Superior temporal gyrus (tissue), 1 donor: ENCODE data around the gene WNT4.

Experiments
- DNase-seq: peaks from one replicate; pipeline ENCODE4 v3.0.0-alpha.2; 2016; ENCODE audit errors: extremely low spot score

The WNT4 gene

DNA sequence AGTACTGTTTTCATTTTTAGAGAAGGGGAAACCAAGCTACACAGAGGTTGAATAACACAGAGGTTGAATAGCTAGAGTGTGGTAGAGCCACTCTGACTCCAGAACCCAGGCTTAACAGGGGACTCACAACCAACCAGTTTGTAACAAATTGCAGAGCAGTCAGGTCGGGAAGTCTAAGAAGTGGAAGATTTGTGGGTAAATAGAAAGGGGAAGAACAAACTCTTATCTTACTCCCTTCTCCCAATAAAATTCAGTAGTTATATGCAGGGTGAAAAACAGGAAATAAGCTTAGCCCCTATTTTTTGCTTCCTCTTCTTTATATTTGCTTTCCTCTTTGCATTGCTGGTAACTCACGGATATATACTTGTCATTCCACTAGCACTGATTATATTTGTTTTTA lies 67.2 kb downstream of the WNT4 start:
- DNase-seq = no peak

DNA sequence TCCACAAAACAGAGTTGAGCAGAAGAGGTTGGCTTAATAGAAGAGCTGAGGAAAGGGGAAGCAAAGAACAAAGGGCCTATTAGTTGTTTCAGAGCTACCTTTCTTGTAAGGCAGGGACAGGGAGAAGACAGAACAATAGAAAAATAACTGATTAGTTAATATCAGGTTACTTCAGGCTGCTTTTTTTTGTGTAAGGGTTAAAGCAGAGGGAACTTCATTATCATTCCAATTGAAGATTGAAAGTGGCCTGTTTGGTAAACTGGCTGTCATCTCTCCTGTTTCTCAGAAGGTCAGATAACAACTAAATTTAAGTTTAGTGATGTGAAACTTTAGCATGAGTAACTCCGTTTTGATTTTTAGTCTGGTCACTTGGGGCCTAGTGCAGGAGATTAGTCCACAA lies 68.1 kb downstream of the WNT4 start:
- no peak for DNase-seq

DNA sequence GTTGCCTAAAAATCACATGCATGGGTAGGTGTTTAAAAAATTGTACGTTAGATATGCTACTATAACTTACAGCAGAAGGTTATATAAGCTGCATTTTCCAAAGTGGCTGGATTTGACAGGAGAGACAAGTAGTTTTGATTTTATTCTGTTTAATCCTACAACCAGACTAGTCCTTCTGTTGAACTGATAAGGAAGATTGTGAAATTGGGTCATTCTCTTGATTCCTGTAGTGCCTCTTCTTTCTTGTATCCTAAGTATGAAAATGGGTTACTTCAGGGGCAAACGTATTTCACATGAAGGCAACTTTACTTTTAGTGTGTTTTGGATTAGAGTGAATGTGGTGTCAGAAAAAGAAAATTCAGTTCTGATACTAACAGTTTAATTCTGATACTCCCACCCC lies 71.4 kb downstream of the WNT4 start:
- DNase-seq = no peak
